Measurements from ENCODE around the gene CELA2A. TPM values are rescaled to one million over a fixed set of nuclear protein-coding genes. Genes with fewer than 3 reads are reported as not detected.

CELA2A gene
- total RNA-seq, 2 experiments from 2014 or later, result not detected

- Histone ChIP-seq H3K4me3 (ENCODE audit: low read length) (no peak overlapping the region), H3K27me3 (ENCODE audit: control insufficient read depth in 1 of 2, insufficient read depth in 2 of 2, low read length in 2 of 2) (peaks cover 2 to 4% of the 10 kb centered on the region in 2 experiments), H3K4me1 (ENCODE audit: insufficient read depth, low read length) (peaks cover 6% of the 10 kb centered on the region), H3K9me3 (ENCODE audit: control insufficient read depth in 1 of 2, insufficient read depth in 1 of 2, low read length in 2 of 2) (peaks cover 0 to 4% of the 10 kb centered on the region in 2 experiments), H3K27ac (ENCODE audit: low read depth in 1 of 2, low read length in 2 of 2) (no peak overlapping the region), H3K36me3 (ENCODE audit: insufficient read depth, low read length) (no peaks in the 10 kb centered on the region)
- Mint-ChIP-seq H3K4me3 (no peak overlapping the region), H3K27me3 (peaks cover 4% of the 10 kb centered on the region), H3K27ac (no peak overlapping the region), H3K4me1 (ENCODE audit: low read depth) (no peaks in the 10 kb centered on the region), H3K9me3 (no peaks in the 10 kb centered on the region), H3K36me3 (ENCODE audit: low read depth) (no peaks in the 10 kb centered on the region)
- no peak for TF ChIP-seq CTCF (IDR thresholded peaks at IDR 0.05)
- CTCF ChIA-PET, result no interaction called here
- POLR2A ChIA-PET, result no interaction called here
- ATAC-seq (ENCODE audit: poor library complexity) (no peak), DNase-seq (peak in 1 of 14 experiments; percentile 26)
- intact Hi-C loops (cut with DNase I, micrococcal nuclease), result no loop called here
These were observed 11.0 kb upstream of the CELA2A start for GRCh38 chr1:15445390-15446122.

GRCh38 chr1:15446212-15446611 is 10.3 kb upstream of the CELA2A start:
- ChIA-PET POLR2A (no interaction called here), CTCF (no interaction called here)
- Mint-ChIP-seq H3K27me3 (peaks cover 4% of the 10 kb centered on the region), H3K9me3 (no peaks in the 10 kb centered on the region), H3K27ac (no peak overlapping the region), H3K4me3 (no peak overlapping the region), H3K36me3 (ENCODE audit: low read depth) (no peaks in the 10 kb centered on the region), H3K4me1 (ENCODE audit: low read depth) (no peaks in the 10 kb centered on the region)
- peaks cover 0 to 4% of the 10 kb centered on the region in 2 experiments for H3K9me3 ChIP-seq (ENCODE audit: control insufficient read depth in 1 of 2, insufficient read depth in 1 of 2, low read length in 2 of 2)
- intact Hi-C loops (cut with DNase I, micrococcal nuclease), result no loop called here
- no peak overlapping the region for H3K4me3 ChIP-seq (ENCODE audit: low read length)
- no peak for ATAC-seq (ENCODE audit: poor library complexity)
- no peaks in the 10 kb centered on the region for H3K36me3 ChIP-seq (ENCODE audit: insufficient read depth, low read length)
- peaks cover 2 to 4% of the 10 kb centered on the region in 2 experiments for H3K27me3 ChIP-seq (ENCODE audit: control insufficient read depth in 1 of 2, insufficient read depth in 2 of 2, low read length in 2 of 2)
- no peak overlapping the region for H3K27ac ChIP-seq (ENCODE audit: low read depth in 1 of 2, low read length in 2 of 2)
- peaks cover 6% of the 10 kb centered on the region for H3K4me1 ChIP-seq (ENCODE audit: insufficient read depth, low read length)
- TF ChIP-seq CTCF (IDR thresholded peaks at IDR 0.05), result no peak
- DNase-seq, result no peak

GRCh38 chr1:15448877-15449462 is 7.6 kb upstream of the CELA2A start:
- Histone ChIP-seq H3K36me3 (ENCODE audit: insufficient read depth, low read length) (no peaks in the 10 kb centered on the region), H3K4me3 (ENCODE audit: low read length) (no peak overlapping the region), H3K27ac (ENCODE audit: low read depth in 1 of 2, low read length in 2 of 2) (no peak overlapping the region), H3K9me3 (ENCODE audit: control insufficient read depth in 1 of 2, insufficient read depth in 1 of 2, low read length in 2 of 2) (peaks cover 0 to 7% of the 10 kb centered on the region in 2 experiments), H3K4me1 (ENCODE audit: insufficient read depth, low read length) (peaks cover 6% of the 10 kb centered on the region), H3K27me3 (ENCODE audit: control insufficient read depth in 1 of 2, insufficient read depth in 2 of 2, low read length in 2 of 2) (peaks cover 2 to 4% of the 10 kb centered on the region in 2 experiments)
- Mint-ChIP-seq H3K27ac (no peak overlapping the region), H3K9me3 (no peaks in the 10 kb centered on the region), H3K27me3 (peaks cover 4% of the 10 kb centered on the region), H3K4me3 (no peak overlapping the region), H3K36me3 (ENCODE audit: low read depth) (no peaks in the 10 kb centered on the region), H3K4me1 (ENCODE audit: low read depth) (no peaks in the 10 kb centered on the region)
- no peak for ATAC-seq (ENCODE audit: poor library complexity)
- no peak for DNase-seq
- no peak for TF ChIP-seq CTCF (IDR thresholded peaks at IDR 0.05)
- ChIA-PET CTCF (no interaction called here), POLR2A (no interaction called here)
- intact Hi-C loops (cut with DNase I, micrococcal nuclease), result no loop called here

Data from CD4-positive, alpha-beta T cell (primary cell).